ENCODE measurements around the gene DDX42. TPM values are rescaled to one million over a fixed set of nuclear protein-coding genes. Genes with fewer than 3 reads are reported as not detected.

The DDX42 gene
- total and polyA plus RNA-seq, 2 experiments from 2014 or later: 37.2 to 52.6 TPM

- Histone ChIP-seq H2AFZ (peak within 1 kb of the TSS; percentile 74), H3F3A (ENCODE audit: insufficient read depth) (peaks cover 24% of the 10 kb centered on the region), H3K9me3 (ENCODE audit: low read depth) (no peaks in the 10 kb centered on the region), H3K4me3 (peak within 1 kb of the TSS; percentile 90), H3K27ac (peak within 1 kb of the TSS; percentile 98), H3K36me3 (ENCODE audit: low read depth) (0 out of 2 replicates have a peak, but pooled peaks cover 5% of the 10 kb centered on the region), H3K4me2 (ENCODE audit: unreplicated experiment) (peak within 1 kb of the TSS; percentile 100), H4K20me1 (ENCODE audit: insufficient read depth) (peaks cover 20% of the 10 kb centered on the region), H3K9ac (peak within 1 kb of the TSS; percentile 94), H3K79me2 (ENCODE audit: insufficient read depth) (peaks cover 91% of the 10 kb centered on the region), H3K4me1 (ENCODE audit: insufficient read depth) (peaks cover 37% of the 10 kb centered on the region), H3K9me2 (ENCODE audit: insufficient read depth) (no peaks in the 10 kb centered on the region), H3K27me3 (replicated peaks; ENCODE audit: insufficient read depth) (no peaks in the 10 kb centered on the region)
- in situ Hi-C loops (cut with MboI): no loop called here
- DNase-seq: peak; percentile 99
- TF ChIP-seq EZH2 (IDR thresholded peaks at IDR 0.05; ENCODE audit: insufficient read depth, poor library complexity, severe bottlenecking) (no peak), EZH2phosphoT487 (IDR thresholded peaks at IDR 0.05; ENCODE audit: insufficient read depth, low read depth) (no peak)
- 0 to 1% methylated on average over 69 to 74 of the region's 74 CpGs for WGBS, 2 experiments (ENCODE audit: low coverage in 1 of 2, low lambda C conversion rate in 2 of 2, missing lambda C conversion rate in 2 of 2)
These were observed 464 bp upstream of the DDX42 start, which contains the start of gene CCDC47 for GRCh38 chr17:63773272-63774140. CCDC47 (minus strand) TSS chr17:63773597; CDS start chr17:63766175, 7,422 bp downstream.

- Histone ChIP-seq H3K9me3 (ENCODE audit: low read depth) (no peaks in the 10 kb centered on the region), H3F3A (ENCODE audit: insufficient read depth) (peaks cover 24% of the 10 kb centered on the region), H4K20me1 (ENCODE audit: insufficient read depth) (peaks cover 24% of the 10 kb centered on the region), H3K4me1 (ENCODE audit: insufficient read depth) (peaks cover 37% of the 10 kb centered on the region), H3K79me2 (ENCODE audit: insufficient read depth) (peaks cover 91% of the 10 kb centered on the region), H3K9me2 (ENCODE audit: insufficient read depth) (no peaks in the 10 kb centered on the region), H3K9ac (peak overlapping the region; percentile 94), H3K27ac (peak overlapping the region; percentile 98), H3K4me3 (peak overlapping the region; percentile 90), H3K4me2 (ENCODE audit: unreplicated experiment) (peak overlapping the region; percentile 100), H2AFZ (peak overlapping the region; percentile 74), H3K27me3 (replicated peaks; ENCODE audit: insufficient read depth) (no peaks in the 10 kb centered on the region), H3K36me3 (ENCODE audit: low read depth) (peaks cover 14% of the 10 kb centered on the region; the same call in 1 of the 2 replicates)
- 6 to 8% methylated on average over 4 of the region's 4 CpGs for WGBS, 2 experiments (ENCODE audit: low coverage in 1 of 2, low lambda C conversion rate in 2 of 2, missing lambda C conversion rate in 2 of 2)
- in situ Hi-C loops (cut with MboI): no loop called here
- peak; percentile 52 for DNase-seq
- TF ChIP-seq EZH2 (IDR thresholded peaks at IDR 0.05; ENCODE audit: insufficient read depth, poor library complexity, severe bottlenecking) (no peak), EZH2phosphoT487 (IDR thresholded peaks at IDR 0.05; ENCODE audit: insufficient read depth, low read depth) (no peak)
These were observed 947 bp downstream of the DDX42 start for GRCh38 chr17:63774969-63775265.

- DNase-seq: peak; percentile 29
- Histone ChIP-seq H4K20me1 (ENCODE audit: insufficient read depth) (peaks cover 27% of the 10 kb centered on the region), H3K9me3 (ENCODE audit: low read depth) (no peaks in the 10 kb centered on the region), H3F3A (ENCODE audit: insufficient read depth) (peaks cover 26% of the 10 kb centered on the region), H3K27ac (peak overlapping the region; percentile 98), H3K4me3 (peak overlapping the region; percentile 90), H3K36me3 (ENCODE audit: low read depth) (peaks cover 14% of the 10 kb centered on the region; the same call in 1 of the 2 replicates), H3K4me1 (ENCODE audit: insufficient read depth) (peaks cover 39% of the 10 kb centered on the region), H2AFZ (no peak overlapping the region), H3K79me2 (ENCODE audit: insufficient read depth) (peaks cover 91% of the 10 kb centered on the region), H3K9me2 (ENCODE audit: insufficient read depth) (no peaks in the 10 kb centered on the region), H3K4me2 (ENCODE audit: unreplicated experiment) (peak overlapping the region; percentile 100), H3K9ac (peak overlapping the region; percentile 94), H3K27me3 (replicated peaks; ENCODE audit: insufficient read depth) (no peaks in the 10 kb centered on the region)
- WGBS, 2 experiments (ENCODE audit: low coverage in 1 of 2, low lambda C conversion rate in 2 of 2, missing lambda C conversion rate in 2 of 2): 25 to 28% methylated on average over 8 of the region's 8 CpGs
- in situ Hi-C loops (cut with MboI): no loop called here
- TF ChIP-seq EZH2 (IDR thresholded peaks at IDR 0.05; ENCODE audit: insufficient read depth, poor library complexity, severe bottlenecking): no peak
- no peak for TF ChIP-seq EZH2phosphoT487 (IDR thresholded peaks at IDR 0.05; ENCODE audit: insufficient read depth, low read depth)
These were observed 1.4 kb downstream of the DDX42 start for GRCh38 chr17:63775420-63775819.

- peaks cover 18% of the 10 kb centered on the region; the same call in 1 of the 2 replicates for H3K36me3 ChIP-seq (ENCODE audit: low read depth)
- TF ChIP-seq EZH2phosphoT487 (IDR thresholded peaks at IDR 0.05; ENCODE audit: insufficient read depth, low read depth) (no peak), EZH2 (IDR thresholded peaks at IDR 0.05; ENCODE audit: insufficient read depth, poor library complexity, severe bottlenecking) (no peak)
- H3K27ac ChIP-seq: peak overlapping the region; percentile 24; the same call in 1 of the 2 replicates
- peaks cover 20% of the 10 kb centered on the region for H3F3A ChIP-seq (ENCODE audit: insufficient read depth)
- H3K4me1 ChIP-seq (ENCODE audit: insufficient read depth): peaks cover 48% of the 10 kb centered on the region
- H4K20me1 ChIP-seq (ENCODE audit: insufficient read depth): peaks cover 52% of the 10 kb centered on the region
- H3K9me3 ChIP-seq (ENCODE audit: low read depth): no peaks in the 10 kb centered on the region
- 96 to 100% methylated on average over 1 of the region's 1 CpG for WGBS, 2 experiments (ENCODE audit: low coverage in 1 of 2, low lambda C conversion rate in 2 of 2, missing lambda C conversion rate in 2 of 2)
- H3K79me2 ChIP-seq (ENCODE audit: insufficient read depth): peaks cover 100% of the 10 kb centered on the region
- H2AFZ ChIP-seq: no peak overlapping the region
- H3K9me2 ChIP-seq (ENCODE audit: insufficient read depth): no peaks in the 10 kb centered on the region
- in situ Hi-C loops (cut with MboI): no loop called here
- no peaks in the 10 kb centered on the region for H3K27me3 ChIP-seq (replicated peaks; ENCODE audit: insufficient read depth)
- H3K4me3 ChIP-seq: no peak overlapping the region
- DNase-seq: peak; percentile 46
- H3K4me2 ChIP-seq (ENCODE audit: unreplicated experiment): no peak overlapping the region
- no peak overlapping the region for H3K9ac ChIP-seq
These were observed 6.5 kb downstream of the DDX42 start for GRCh38 chr17:63780507-63780906.

Measured in GM23248 (cell line).